Tibial nerve (tissue), 4 donors: ENCODE results near the gene NOL11. TPM values are rescaled to one million over a fixed set of nuclear protein-coding genes. Genes with fewer than 3 reads are reported as not detected.
"Not testable (repeated sequence)": the region's sequence is repeated elsewhere in the genome, so short reads cannot be mapped to it uniquely, and the experiment has no call there.

Source experiments
- DNase-seq, 2 donors: peaks; one replicate each; pipeline ENCODE4 v3.0.0-alpha.2; 2019; ENCODE audit warnings: low spot score in 2 of 2
- H3K27ac ChIP-seq, 4 donors: fragments of 200-600 bp; sonication (generic) in 3 of 4; one replicate each; pipeline ENCODE4 v1.5.1; 2017 to 2019; ENCODE audit warnings: mild to moderate bottlenecking in 1 of 4
- H3K27me3 ChIP-seq, 2 donors: fragments of 200-600 bp; sonication (generic) in 1 of 2; one replicate each; pipeline versions ENCODE4 v1.5.1 to v1.6.0; 2017 to 2019
- H3K36me3 ChIP-seq, 3 donors: fragments of 200-600 bp; sonication (generic); one replicate each; pipeline ENCODE4 v1.5.1; 2018 to 2019
- H3K4me1 ChIP-seq, 4 donors: fragments of 200-600 bp; sonication (generic) in 3 of 4; one replicate each; pipeline ENCODE4 v1.5.1; 2017 to 2019
- H3K4me3 ChIP-seq, 4 donors: fragments of 200-600 bp; sonication (generic) in 3 of 4; one replicate each; pipeline ENCODE4 v1.5.1; 2017 to 2019; ENCODE audit warnings: mild to moderate bottlenecking in 1 of 4, moderate library complexity in 1 of 4
- H3K9me3 ChIP-seq, 4 donors: fragments of 200-600 bp; sonication (generic) in 3 of 4; one replicate each; pipeline ENCODE4 v1.5.1; 2017 to 2019
- EP300 ChIP-seq, 2 donors: sonication (generic); formaldehyde crosslinking; IDR thresholded peaks; one replicate each; pipeline ENCODE4 v1.6.1; 2017; ENCODE audit warnings: antibody characterized with exemption in 2 of 2, mild to moderate bottlenecking in 1 of 2
- POLR2A ChIP-seq, 2 donors: fragments of 450-650 bp; IDR thresholded peaks; one replicate each; pipeline ENCODE4 v1.6.1; 2017; ENCODE audit warnings: antibody characterized with exemption in 2 of 2, mild to moderate bottlenecking in 2 of 2, moderate library complexity in 2 of 2
- WGBS, 2 donors: methylation state at CpG; one replicate each; pipeline ENCODE4 v1.1.5; 2018; 5-methylcytosine and 5-hydroxymethylcytosine counted together
- total RNA-seq, 4 donors: library from RNA; depleted of rRNA; stranded (reverse); fragments of >200 nt; gene quantifications; one replicate each; pipeline ENCODE4 v1.1.0, GENCODE V29; 2016
- TF ChIP-seq, protein P1 (sequence below), 5 experiments: fragments of 200-600 bp in 3 of 5; fragments of 450-650 bp in 2 of 5; sonication (generic) in 3 of 5; IDR thresholded peaks; one replicate each; pipeline ENCODE4 v1.5.1; 2016 to 2019; ENCODE audit warnings: antibody characterized with exemption in 5 of 5, mild to moderate bottlenecking in 3 of 5, moderate library complexity in 2 of 5

The NOL11 gene
- total RNA-seq, 4 donors from 2014 or later = 21.6 to 35.8 (median 32.1) TPM

DNA sequence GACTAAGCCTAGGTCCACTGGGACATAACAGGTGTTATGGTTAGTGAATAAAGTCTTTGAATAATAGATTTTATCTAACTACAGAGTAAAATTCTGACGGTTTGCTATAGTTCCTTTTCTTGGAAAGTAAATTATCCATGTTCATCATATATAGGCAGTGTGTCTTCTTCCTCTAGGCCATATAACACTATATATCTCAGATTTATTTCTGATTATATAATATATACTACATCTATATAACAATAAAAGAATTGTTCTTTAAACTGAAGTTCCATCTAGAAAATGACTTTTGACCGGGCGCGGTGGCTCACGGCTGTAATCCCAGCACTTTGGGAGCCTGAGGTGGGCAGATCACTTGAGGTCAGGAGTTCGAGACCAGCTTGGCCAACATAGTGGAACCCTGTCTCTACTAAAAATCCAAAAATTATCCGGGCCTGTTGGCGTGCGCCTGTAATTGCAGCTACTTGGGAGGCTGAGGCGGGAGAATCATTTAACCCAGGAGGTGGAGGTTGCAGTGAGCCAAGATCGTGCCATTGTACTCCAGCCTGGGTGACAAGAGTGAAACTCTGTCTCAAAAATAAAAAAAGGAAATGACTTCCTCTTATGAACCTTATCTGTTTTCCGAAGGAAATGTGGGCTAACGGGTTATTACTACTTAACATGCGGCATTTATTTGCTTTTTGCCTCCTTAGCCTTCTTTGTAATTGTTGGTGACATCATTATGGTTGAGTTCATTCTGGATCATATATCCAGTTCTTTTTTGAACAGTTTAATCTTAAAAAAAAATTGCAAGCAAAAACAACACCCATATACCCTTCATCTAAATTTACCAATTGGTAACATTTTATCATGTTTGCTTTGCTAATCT is 29.2 kb downstream of the NOL11 start:
- no peak for DNase-seq
- TF ChIP-seq, protein P1, sequence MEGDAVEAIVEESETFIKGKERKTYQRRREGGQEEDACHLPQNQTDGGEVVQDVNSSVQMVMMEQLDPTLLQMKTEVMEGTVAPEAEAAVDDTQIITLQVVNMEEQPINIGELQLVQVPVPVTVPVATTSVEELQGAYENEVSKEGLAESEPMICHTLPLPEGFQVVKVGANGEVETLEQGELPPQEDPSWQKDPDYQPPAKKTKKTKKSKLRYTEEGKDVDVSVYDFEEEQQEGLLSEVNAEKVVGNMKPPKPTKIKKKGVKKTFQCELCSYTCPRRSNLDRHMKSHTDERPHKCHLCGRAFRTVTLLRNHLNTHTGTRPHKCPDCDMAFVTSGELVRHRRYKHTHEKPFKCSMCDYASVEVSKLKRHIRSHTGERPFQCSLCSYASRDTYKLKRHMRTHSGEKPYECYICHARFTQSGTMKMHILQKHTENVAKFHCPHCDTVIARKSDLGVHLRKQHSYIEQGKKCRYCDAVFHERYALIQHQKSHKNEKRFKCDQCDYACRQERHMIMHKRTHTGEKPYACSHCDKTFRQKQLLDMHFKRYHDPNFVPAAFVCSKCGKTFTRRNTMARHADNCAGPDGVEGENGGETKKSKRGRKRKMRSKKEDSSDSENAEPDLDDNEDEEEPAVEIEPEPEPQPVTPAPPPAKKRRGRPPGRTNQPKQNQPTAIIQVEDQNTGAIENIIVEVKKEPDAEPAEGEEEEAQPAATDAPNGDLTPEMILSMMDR (IDR thresholded peaks at IDR 0.05) = no peak
- TF ChIP-seq POLR2A (IDR thresholded peaks at IDR 0.05) = no peak
- TF ChIP-seq EP300 (IDR thresholded peaks at IDR 0.05) = no peak
- Histone ChIP-seq H3K27me3 (no peaks in the 10 kb centered on the region), H3K4me1 (peaks cover 0 to 10% (median 0%) of the 10 kb centered on the region in 4 donors), H3K4me3 (no peak overlapping the region), H3K9me3 (no peaks in the 10 kb centered on the region), H3K36me3 (peaks cover 2 to 85% (median 9%) of the 10 kb centered on the region in 3 donors), H3K27ac (peak overlapping the region in 1 of 4 donors; percentile 11)
- WGBS, 2 donors = 69 to 71% methylated on average over 14 of the region's 14 CpGs

DNA sequence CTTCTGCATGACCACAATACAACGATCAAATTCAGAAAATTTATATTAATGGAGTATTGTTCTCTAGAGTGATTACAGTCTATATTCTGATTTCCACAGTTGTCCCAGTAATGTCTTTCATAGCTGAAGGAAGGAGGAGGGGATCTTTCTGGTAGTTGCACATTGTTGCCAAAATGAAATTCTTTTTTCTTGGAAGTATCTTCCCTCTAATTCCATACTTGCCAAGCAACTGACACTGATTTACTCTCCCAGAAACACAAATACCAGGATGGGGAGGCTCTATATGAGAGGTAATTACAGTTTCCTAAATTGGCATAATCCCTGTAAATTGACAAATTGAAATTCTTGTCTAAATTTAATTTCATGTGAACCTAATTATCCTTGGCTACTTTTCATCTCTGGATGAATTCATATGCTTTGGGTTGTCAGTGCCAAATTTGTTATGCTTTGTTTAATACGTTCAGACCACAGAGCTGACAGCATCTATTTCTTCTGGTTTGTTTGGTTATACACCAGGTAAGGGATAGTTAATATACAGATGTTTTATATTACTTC is 30.0 kb downstream of the NOL11 start:
- peak overlapping the region in 1 of 4 donors; percentile 11 for H3K27ac ChIP-seq
- peaks cover 0 to 10% (median 0%) of the 10 kb centered on the region in 4 donors for H3K4me1 ChIP-seq
- H3K4me3 ChIP-seq = no peak overlapping the region
- H3K27me3 ChIP-seq = no peaks in the 10 kb centered on the region
- DNase-seq = no peak
- 28 to 41% methylated on average over 2 of the region's 2 CpGs for WGBS, 2 donors
- peaks cover 2 to 80% (median 5%) of the 10 kb centered on the region in 3 donors for H3K36me3 ChIP-seq
- no peaks in the 10 kb centered on the region for H3K9me3 ChIP-seq
- TF ChIP-seq, protein P1 (IDR thresholded peaks at IDR 0.05) = no peak
- TF ChIP-seq POLR2A (IDR thresholded peaks at IDR 0.05) = no peak
- TF ChIP-seq EP300 (IDR thresholded peaks at IDR 0.05) = no peak

DNA sequence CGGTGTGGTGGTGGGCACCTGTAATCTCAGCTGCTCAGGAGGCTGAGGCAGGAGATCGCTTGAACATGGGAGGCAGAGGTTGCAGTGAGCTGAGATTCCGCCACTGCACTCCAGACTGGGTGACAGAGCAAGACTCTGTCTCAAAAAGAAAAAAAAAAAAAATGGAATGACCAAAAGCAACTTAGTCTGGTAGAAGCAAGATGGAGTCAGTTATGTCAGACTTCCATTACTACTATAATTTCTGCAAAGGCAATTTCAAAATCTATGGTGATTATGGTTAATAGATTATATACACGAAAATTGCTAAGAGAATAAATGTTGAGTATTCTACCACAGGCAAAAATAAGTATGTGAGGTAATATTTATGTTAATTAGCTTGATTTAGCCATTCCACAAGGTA is 32.3 kb downstream of the NOL11 start:
- H3K36me3 ChIP-seq = peaks cover 0 to 63% (median 2%) of the 10 kb centered on the region in 3 donors
- H3K9me3 ChIP-seq = no peaks in the 10 kb centered on the region
- H3K27ac ChIP-seq = no peak overlapping the region
- H3K4me3 ChIP-seq = no peak overlapping the region
- no peaks in the 10 kb centered on the region for H3K27me3 ChIP-seq
- peaks cover 0 to 10% (median 0%) of the 10 kb centered on the region in 4 donors for H3K4me1 ChIP-seq
- DNase-seq = no peak
- 91 to 99% methylated on average over 4 of the region's 4 CpGs for WGBS, 2 donors
- TF ChIP-seq, protein P1 (IDR thresholded peaks at IDR 0.05) = no peak

DNA sequence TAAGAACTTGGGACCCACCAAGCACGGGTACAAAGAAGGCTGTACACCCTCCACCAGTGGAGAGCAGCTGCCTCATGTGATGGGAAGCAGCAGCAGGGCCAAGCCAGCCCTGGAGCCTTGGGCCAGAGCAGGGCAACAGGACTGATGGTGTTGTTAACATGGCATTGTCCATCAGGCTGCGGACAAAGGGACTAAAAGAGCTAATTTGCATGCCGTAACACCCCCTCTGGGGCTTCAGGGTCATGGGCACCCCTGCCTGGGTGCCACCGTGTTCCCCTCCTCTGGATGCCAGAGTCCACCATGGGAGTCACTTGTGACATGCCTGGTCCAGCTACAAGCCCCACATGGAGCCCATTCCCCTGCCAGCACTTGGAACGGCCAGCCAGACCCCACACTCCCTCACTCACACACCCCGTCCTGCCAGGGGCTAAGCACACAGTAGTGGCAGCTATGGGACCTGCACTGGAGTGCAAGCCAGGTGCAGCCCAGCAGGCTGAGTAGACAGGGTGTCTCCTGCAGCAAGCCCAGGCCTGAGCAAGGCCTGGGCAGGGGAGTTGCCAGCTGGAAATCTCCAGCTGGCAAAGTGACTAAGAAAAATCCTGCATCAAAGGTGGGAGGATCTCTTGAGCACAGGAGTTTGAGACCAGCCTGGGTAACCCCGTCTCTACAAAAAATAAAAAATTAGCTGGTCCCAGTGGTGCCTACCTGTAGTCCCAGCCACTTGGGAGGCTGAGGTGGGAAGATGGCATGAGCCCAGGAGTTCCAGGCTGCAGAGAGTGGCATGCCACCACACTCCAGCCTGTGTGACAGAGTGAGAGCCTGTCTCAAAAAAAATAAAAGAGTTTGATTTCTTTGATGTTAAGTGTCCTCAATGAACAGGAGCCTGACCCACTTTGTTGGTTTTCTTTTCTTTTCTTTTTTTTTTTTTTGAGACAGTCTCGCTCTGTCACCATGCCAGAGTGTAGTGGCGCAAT is 33.7 kb downstream of the NOL11 start:
- 84 to 91% methylated on average over 8 to 9 of the region's 9 CpGs for WGBS, 2 donors
- H3K36me3 ChIP-seq = peaks cover 0 to 56% (median 0%) of the 10 kb centered on the region in 3 donors
- H3K27me3 ChIP-seq = no peaks in the 10 kb centered on the region
- no peak overlapping the region for H3K4me3 ChIP-seq
- TF ChIP-seq EP300 (IDR thresholded peaks at IDR 0.05) (no peak), POLR2A (IDR thresholded peaks at IDR 0.05) (no peak)
- TF ChIP-seq, protein P1 (IDR thresholded peaks at IDR 0.05) = no peak
- peaks cover 0 to 10% (median 0%) of the 10 kb centered on the region in 4 donors for H3K4me1 ChIP-seq
- H3K27ac ChIP-seq = no peak overlapping the region
- H3K9me3 ChIP-seq = no peaks in the 10 kb centered on the region
- no peak for DNase-seq

DNA sequence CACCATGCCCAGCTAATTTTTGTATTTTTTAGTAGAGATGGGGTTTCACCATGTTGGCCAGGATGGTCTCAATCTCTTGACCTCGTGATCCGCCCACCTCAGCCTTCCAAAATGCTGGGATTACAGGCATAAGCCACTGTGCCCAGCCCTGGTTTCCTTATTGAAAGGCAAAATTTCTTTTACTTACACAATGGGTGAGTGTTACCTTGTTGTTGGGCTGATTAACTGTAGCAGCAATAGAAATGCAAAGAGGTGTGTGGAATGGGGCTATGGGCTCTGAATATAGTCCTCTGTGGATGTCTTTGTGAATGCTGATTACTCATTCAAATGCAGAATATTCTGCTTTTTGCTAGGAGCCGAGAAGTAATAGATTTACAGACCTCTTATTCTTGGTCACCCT is 34.4 kb downstream of the NOL11 start:
- H3K4me1 ChIP-seq, H3K27me3 ChIP-seq, H3K4me3 ChIP-seq, DNase-seq, H3K27ac ChIP-seq, H3K9me3 ChIP-seq: not testable (repeated sequence)
- WGBS, 2 donors = 82 to 86% methylated on average over 3 of the region's 3 CpGs
- peaks cover 0 to 57% (median 0%) of the 10 kb centered on the region in 3 donors for H3K36me3 ChIP-seq
